ENCODE measurements around the gene IGFBP6. TPM values are rescaled to one million over a fixed set of nuclear protein-coding genes. Genes with fewer than 3 reads are reported as not detected.

The IGFBP6 gene
- total RNA-seq: 1 to 10 TPM; 1.8 to 3.9 TPM

GRCh38 chr12:53097564-53098353, at the start of gene IGFBP6:
TSS of gene IGFBP6 (plus strand) at chr12:53097667. CDS start at chr12:53097718, 51 bp downstream.
- no peaks in the 10 kb centered on the region for H3K9me3 Mint-ChIP-seq (ENCODE audit: low read depth)
- CTCF ChIA-PET: interaction anchor here (1.1 to 8.0 kb wide), 12 partner anchors 11 to 112 kb away, joined by 3 to 298 read pairs (median 9); partner anchors contain the start of gene SPRYD3
- H3K4me3 Mint-ChIP-seq: peak within 1 kb of the TSS; percentile 72
- H3K4me1 Mint-ChIP-seq: peaks cover 50% of the 10 kb centered on the region
- no peaks in the 10 kb centered on the region for H3K36me3 Mint-ChIP-seq
- DNase-seq (peak; percentile 82), ATAC-seq (peak; percentile 83)
- H3K27me3 Mint-ChIP-seq: peaks cover 4% of the 10 kb centered on the region
- H3K27ac Mint-ChIP-seq: peak within 1 kb of the TSS; percentile 80

- Mint-ChIP-seq H3K27me3 (peaks cover 11% of the 10 kb centered on the region), H3K4me3 (no peak overlapping the region), H3K36me3 (no peaks in the 10 kb centered on the region), H3K9me3 (ENCODE audit: low read depth) (no peaks in the 10 kb centered on the region), H3K4me1 (peaks cover 17% of the 10 kb centered on the region), H3K27ac (no peak overlapping the region)
- peak; percentile 40 for DNase-seq
- no peak for ATAC-seq
- CTCF ChIA-PET: interaction anchor here (0.7 to 13.7 kb wide), 14 partner anchors 7 to 496 kb away, joined by 3 to 153 read pairs (median 4); partner anchors contain the start of genes AAAS, IGFBP6, SP1 and SPRYD3
These were observed 49.3 kb upstream of the IGFBP6 start for GRCh38 chr12:53048033-53048779.

- H3K4me3 Mint-ChIP-seq: no peak overlapping the region
- H3K9me3 Mint-ChIP-seq (ENCODE audit: low read depth): no peaks in the 10 kb centered on the region
- no peak for ATAC-seq
- H3K4me1 Mint-ChIP-seq: peaks cover 22% of the 10 kb centered on the region
- peak overlapping the region; percentile 55 for H3K27ac Mint-ChIP-seq
- no peaks in the 10 kb centered on the region for H3K36me3 Mint-ChIP-seq
- DNase-seq: no peak
- peaks cover 11% of the 10 kb centered on the region for H3K27me3 Mint-ChIP-seq
- CTCF ChIA-PET: interaction anchor here (1.1 to 13.7 kb wide), 3 partner anchors 18 to 54 kb away, joined by 3 to 153 read pairs (median 36); partner anchors contain the start of gene IGFBP6
These were observed 48.6 kb upstream of the IGFBP6 start for GRCh38 chr12:53048780-53049401.

GRCh38 chr12:53049571-53050318, 47.7 kb upstream of the IGFBP6 start, which contains the start of gene TNS2:
TSS of gene TNS2 (plus strand) at chr12:53050065. CDS start at chr12:53050186, 121 bp downstream.
- Mint-ChIP-seq H3K27me3 (peaks cover 11% of the 10 kb centered on the region), H3K36me3 (no peaks in the 10 kb centered on the region), H3K27ac (peak within 1 kb of the TSS; percentile 55), H3K4me1 (peaks cover 27% of the 10 kb centered on the region), H3K9me3 (ENCODE audit: low read depth) (no peaks in the 10 kb centered on the region), H3K4me3 (no peak within 1 kb of the TSS)
- ATAC-seq (no peak), DNase-seq (no peak)
- CTCF ChIA-PET: interaction anchor here (13.7 kb wide), 1 partner anchor 17 kb away, joined by 153 read pairs; no protein-coding TSS in a partner anchor

DNA sequence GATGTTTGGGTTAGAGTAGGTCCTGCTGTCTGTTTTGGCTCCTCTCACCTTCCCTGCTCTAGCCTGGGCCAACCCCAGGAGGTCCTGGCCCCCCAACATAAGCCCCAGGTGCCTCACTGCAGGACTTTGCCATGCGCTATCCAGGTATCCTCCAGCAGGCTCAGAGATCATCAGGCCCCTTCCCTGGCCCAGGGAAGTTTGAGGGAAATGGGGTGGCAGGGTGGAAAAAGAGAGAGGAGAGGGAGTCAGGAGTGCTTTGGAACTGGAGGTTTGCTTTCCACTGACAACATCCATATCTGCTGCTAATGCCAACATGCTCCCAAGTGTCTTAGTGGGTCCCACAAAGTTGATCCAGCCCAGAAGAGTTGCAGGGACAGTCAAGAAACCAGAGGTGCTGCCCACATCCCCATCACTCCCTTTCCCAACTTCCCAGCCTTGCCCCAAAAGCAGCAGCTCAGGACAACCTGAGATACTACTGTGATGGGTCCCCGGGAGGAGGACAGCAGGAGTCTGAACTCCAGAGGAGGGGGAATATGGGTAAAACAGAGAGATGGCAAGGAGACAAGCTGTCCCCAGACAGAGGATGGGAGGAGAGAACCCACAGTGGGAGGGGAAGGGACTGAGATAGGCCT, 46.9 kb upstream of the IGFBP6 start:
- H3K4me1 Mint-ChIP-seq: peaks cover 32% of the 10 kb centered on the region
- no peak for ATAC-seq
- CTCF ChIA-PET: interaction anchor here (1.8 to 13.7 kb wide), 3 partner anchors 12 to 49 kb away, joined by 6 to 153 read pairs (median 6); no protein-coding TSS in a partner anchor
- H3K27ac Mint-ChIP-seq: no peak overlapping the region
- H3K36me3 Mint-ChIP-seq: no peaks in the 10 kb centered on the region
- no peak for DNase-seq
- H3K4me3 Mint-ChIP-seq: no peak overlapping the region
- H3K9me3 Mint-ChIP-seq (ENCODE audit: low read depth): no peaks in the 10 kb centered on the region
- peaks cover 8% of the 10 kb centered on the region for H3K27me3 Mint-ChIP-seq

DNA sequence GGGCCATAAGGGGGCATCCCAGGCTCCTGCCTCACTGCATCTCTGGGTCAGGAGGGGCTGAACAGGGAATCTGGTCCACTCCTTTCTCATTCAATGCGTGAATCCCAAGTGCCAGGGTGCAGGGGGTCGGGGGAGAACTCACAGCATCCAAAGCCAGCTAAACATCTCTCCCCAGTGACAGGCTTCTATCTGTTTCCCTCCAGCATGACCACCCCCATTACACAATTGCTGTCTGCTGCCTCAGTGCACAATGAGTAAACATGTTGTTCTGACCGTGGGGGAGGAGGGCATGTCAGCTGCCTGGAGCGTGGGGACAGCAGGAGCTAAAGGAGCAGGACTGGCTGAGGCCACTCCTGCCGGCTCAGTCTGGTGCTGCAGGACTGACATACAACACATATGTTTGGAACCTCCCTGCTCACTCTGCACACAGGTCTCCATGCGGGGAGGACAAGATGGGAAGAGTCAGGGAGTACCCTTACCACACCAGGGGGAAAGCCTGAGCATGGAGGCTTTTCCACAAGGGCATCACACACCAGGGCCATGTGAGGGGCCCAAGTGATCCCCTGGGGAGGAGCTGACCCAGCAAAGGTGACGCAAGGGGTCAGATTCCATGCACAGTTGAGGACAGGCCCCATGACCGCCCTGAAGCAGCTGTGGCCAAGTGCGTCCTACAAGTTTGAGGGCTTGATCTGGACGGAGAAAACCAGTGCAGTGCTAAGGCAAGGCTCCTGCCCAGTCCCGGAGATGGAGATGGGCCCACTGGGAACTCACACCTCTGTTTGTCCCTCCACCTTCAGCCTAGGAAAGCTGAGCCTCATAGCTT, 46.2 kb upstream of the IGFBP6 start:
- Mint-ChIP-seq H3K4me3 (no peak overlapping the region), H3K9me3 (ENCODE audit: low read depth) (no peaks in the 10 kb centered on the region), H3K27ac (no peak overlapping the region), H3K36me3 (no peaks in the 10 kb centered on the region), H3K27me3 (peaks cover 2% of the 10 kb centered on the region), H3K4me1 (peaks cover 32% of the 10 kb centered on the region)
- no peak for ATAC-seq
- CTCF ChIA-PET: interaction anchor here (0.6 to 13.7 kb wide), 4 partner anchors 13 to 368 kb away, joined by 3 to 153 read pairs (median 6); no protein-coding TSS in a partner anchor
- no peak for DNase-seq

- peak overlapping the region; percentile 5 for H3K27ac Mint-ChIP-seq
- H3K4me1 Mint-ChIP-seq: peaks cover 30% of the 10 kb centered on the region
- CTCF ChIA-PET: interaction anchor here (0.6 to 13.7 kb wide), 4 partner anchors 13 to 368 kb away, joined by 3 to 153 read pairs (median 6); no protein-coding TSS in a partner anchor
- DNase-seq (no peak), ATAC-seq (no peak)
- no peaks in the 10 kb centered on the region for H3K9me3 Mint-ChIP-seq (ENCODE audit: low read depth)
- no peak overlapping the region for H3K4me3 Mint-ChIP-seq
- no peaks in the 10 kb centered on the region for H3K36me3 Mint-ChIP-seq
- H3K27me3 Mint-ChIP-seq: no peaks in the 10 kb centered on the region
These were observed 45.5 kb upstream of the IGFBP6 start for GRCh38 chr12:53051881-53052412.

DNA sequence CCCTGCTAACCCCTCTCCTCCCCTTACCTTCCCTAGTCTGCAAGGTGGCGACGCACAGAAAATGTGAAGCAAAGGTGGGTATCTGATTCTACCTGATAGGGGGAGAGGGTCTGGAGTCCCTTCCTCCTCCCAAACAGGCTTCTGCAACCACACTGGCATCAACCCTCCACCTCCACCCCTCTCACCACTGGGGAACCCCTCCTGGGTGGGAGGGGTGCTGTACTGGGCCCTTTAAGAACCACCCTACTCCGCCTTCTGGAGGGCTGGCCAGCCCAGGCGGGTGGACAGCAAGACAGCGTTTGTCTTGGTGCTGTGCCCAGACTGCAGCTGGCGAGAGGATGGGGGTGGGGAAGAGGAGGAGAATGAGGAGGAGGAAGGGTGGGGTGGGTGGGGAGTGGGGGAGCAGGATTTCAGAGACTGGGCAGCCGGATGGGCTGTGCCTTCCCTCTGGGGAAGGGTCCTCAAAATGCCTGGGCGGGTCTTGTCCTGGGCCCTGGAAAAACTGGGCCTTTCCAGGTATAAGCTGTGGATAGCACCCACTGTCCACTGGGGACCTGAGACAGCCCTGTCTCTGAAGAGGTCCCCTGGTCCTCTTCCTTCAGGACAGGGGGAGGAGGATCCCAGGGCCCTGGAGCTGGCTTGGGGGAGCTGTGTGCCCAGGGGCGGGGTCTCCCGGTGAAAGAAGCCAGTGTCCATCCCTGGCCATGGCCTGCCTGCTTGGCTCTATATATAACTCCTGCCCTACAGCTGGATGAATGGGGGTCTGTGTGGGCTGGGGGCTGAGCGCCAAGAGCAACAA, 44.8 kb upstream of the IGFBP6 start:
- CTCF ChIA-PET: interaction anchor here (0.6 to 13.7 kb wide), 10 partner anchors 6 to 173 kb away, joined by 3 to 153 read pairs (median 10); partner anchors contain the start of genes EIF4B, IGFBP6, SOAT2 and SPRYD3
- Mint-ChIP-seq H3K9me3 (ENCODE audit: low read depth) (no peaks in the 10 kb centered on the region), H3K4me1 (peaks cover 30% of the 10 kb centered on the region), H3K4me3 (no peak overlapping the region), H3K27ac (no peak overlapping the region), H3K27me3 (no peaks in the 10 kb centered on the region), H3K36me3 (no peaks in the 10 kb centered on the region)
- ATAC-seq: no peak
- DNase-seq: no peak

DNA sequence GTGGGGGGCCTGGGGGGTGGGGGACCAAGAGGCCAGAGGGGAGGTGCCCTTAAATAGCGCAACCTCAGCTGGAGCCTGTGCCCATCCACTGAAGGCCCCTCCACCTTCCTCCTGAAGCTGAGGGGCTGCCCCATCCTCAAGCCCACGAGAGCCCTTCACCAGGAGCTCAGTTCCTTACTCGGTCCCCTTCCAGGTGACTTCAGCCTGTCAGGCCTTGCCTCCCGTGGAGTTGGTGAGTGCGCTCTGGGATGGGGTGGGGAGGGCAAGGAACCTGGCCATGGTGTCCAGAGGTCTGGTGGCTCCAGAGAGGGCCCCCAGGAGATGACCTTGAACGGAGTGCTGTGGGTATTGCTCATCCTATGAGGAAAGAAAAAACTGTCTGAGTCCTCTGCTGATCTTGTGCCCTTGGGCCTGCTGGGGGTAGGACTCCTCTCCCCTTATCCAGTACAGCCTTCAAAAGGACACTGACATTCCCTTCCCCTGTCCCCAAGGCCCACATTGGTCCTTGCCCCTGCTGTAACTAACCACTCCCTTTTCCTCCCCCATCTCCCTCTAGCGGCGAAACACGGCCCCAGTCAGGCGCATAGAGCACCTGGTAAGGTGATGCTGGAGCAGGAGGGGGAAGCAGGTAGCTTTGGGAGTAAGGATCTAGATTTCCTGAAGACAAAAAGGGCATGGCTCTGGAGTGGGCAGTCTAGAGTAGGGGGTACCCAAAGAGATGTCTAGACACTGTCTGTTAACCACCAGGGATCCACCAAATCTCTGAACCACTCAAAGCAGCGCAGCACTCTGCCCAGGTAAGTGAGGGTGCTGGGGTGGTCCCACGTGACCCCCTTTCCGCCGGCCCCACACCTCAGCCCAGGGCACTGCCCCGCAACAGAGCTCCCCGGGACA, 44.0 kb upstream of the IGFBP6 start:
- ATAC-seq (peak; percentile 27), DNase-seq (peak; percentile 71)
- Mint-ChIP-seq H3K9me3 (ENCODE audit: low read depth) (no peaks in the 10 kb centered on the region), H3K27ac (peak overlapping the region; percentile 86), H3K4me3 (peak overlapping the region; percentile 92), H3K27me3 (no peaks in the 10 kb centered on the region), H3K36me3 (no peaks in the 10 kb centered on the region), H3K4me1 (peaks cover 28% of the 10 kb centered on the region)
- CTCF ChIA-PET: interaction anchor here (0.6 to 13.7 kb wide), 21 partner anchors 7 to 268 kb away, joined by 3 to 153 read pairs (median 4); partner anchors contain the start of genes AAAS, EIF4B, IGFBP6 and SOAT2

Measured in activated CD8-positive, alpha-beta memory T cell treated with anti-CD3 and anti-CD28 coated beads, Interleukin-2, amount 10 ng/mL, durations not matched to agents 7 days and 5 days (primary cell).